SH-SY5Y (cell line): Measurements from ENCODE around the gene PALM.

Experiments used
- GATA2 ChIP-seq: IDR thresholded peaks from 2 replicates; pipeline ENCODE4 v1.6.1; 2011; ENCODE audit warnings: mild to moderate bottlenecking, low read depth, low read length
- GATA3 ChIP-seq: IDR thresholded peaks from 2 replicates; pipeline ENCODE4 v1.6.1; 2011; ENCODE audit warnings: low read depth, mild to moderate bottlenecking, low read length, moderate library complexity

Gene PALM

GRCh38 chr19:738509-739128 is 29.9 kb downstream of the PALM start:
- no peak for TF ChIP-seq GATA3
- TF ChIP-seq GATA2, result no peak

- no peak for TF ChIP-seq GATA2
These were observed 31.4 kb downstream of the PALM start for GRCh38 chr19:739998-740715.

GRCh38 chr19:741506-742131 is 32.9 kb downstream of the PALM start:
- TF ChIP-seq GATA2 (no peak), GATA3 (no peak)

- TF ChIP-seq GATA3, result no peak
- no peak for TF ChIP-seq GATA2
These were observed 33.9 kb downstream of the PALM start for GRCh38 chr19:742540-743075.

- TF ChIP-seq GATA3 (no peak), GATA2 (no peak)
These were observed 34.5 kb downstream of the PALM start for GRCh38 chr19:743168-743687.

- TF ChIP-seq GATA3 (no peak), GATA2 (no peak)
These were observed 37.6 kb downstream of the PALM start for GRCh38 chr19:746208-746819.

- TF ChIP-seq GATA3, result no peak
- TF ChIP-seq GATA2, result no peak
These were observed 38.2 kb downstream of the PALM start for GRCh38 chr19:746956-747355.

GRCh38 chr19:747432-748273 is 38.9 kb downstream of the PALM start:
- TF ChIP-seq GATA2 (no peak), GATA3 (no peak)

GRCh38 chr19:748274-748598 is 39.5 kb downstream of the PALM start:
- no peak for TF ChIP-seq GATA3
- TF ChIP-seq GATA2, result no peak

GRCh38 chr19:749811-750210 is 41.1 kb downstream of the PALM start:
- TF ChIP-seq GATA3 (no peak), GATA2 (no peak)

GRCh38 chr19:750640-751423 is 42.1 kb downstream of the PALM start, which contains the start of gene MISP:
TSS of gene MISP (plus strand) at chr19:751112. CDS start at chr19:756947, 5,835 bp downstream.
- TF ChIP-seq GATA3 (no peak), GATA2 (no peak)

GRCh38 chr19:751501-752341 is 43.0 kb downstream of the PALM start:
- TF ChIP-seq GATA2 (no peak), GATA3 (no peak)

- TF ChIP-seq GATA3 (no peak), GATA2 (no peak)
These were observed 44.1 kb downstream of the PALM start for GRCh38 chr19:752652-753517.
